GM23338 (cell line): ENCODE measurements around the gene MKX. TPM values are rescaled to one million over a fixed set of nuclear protein-coding genes. Genes with fewer than 3 reads are reported as not detected.

Source experiments
- ATAC-seq: fragments of 200-7000 bp; cut with Tn5 transposase; 3 replicates; pipeline ENCODE4 v1.9.1; 2020
- DNase-seq: peaks from one replicate; pipeline ENCODE4 v3.0.0-alpha.2; 2015; ENCODE audit warnings: low spot score
- H2AFZ ChIP-seq: fragments of 200-600 bp; sonication (generic); 2 replicates; pipeline ENCODE4 v1.8.0; 2016; ENCODE audit warnings: antibody characterized with exemption, mild to moderate bottlenecking, moderate library complexity
- H3F3A ChIP-seq: fragments of 200-600 bp; sonication (generic); replicated peaks from 2 replicates; pipeline ENCODE4 v1.8.0; 2017; ENCODE audit warnings: antibody characterized with exemption, mixed run types, low read depth
- H3K27ac ChIP-seq: fragments of 200-600 bp; sonication (generic); 2 replicates; pipeline ENCODE4 v1.6.1; 2016; ENCODE audit warnings: low read depth
- H3K27me3 ChIP-seq: fragments of 200-600 bp; sonication (generic); 2 replicates; pipeline ENCODE4 v1.8.0; 2016; ENCODE audit warnings: mild to moderate bottlenecking, mixed run types, moderate library complexity; ENCODE audit not compliant: insufficient read depth
- H3K36me3 ChIP-seq: fragments of 200-600 bp; sonication (generic); 2 replicates; pipeline ENCODE4 v1.8.0; 2016; ENCODE audit warnings: mild to moderate bottlenecking; ENCODE audit not compliant: insufficient read depth
- H3K4me1 ChIP-seq: fragments of 200-600 bp; sonication (generic); 2 replicates; pipeline ENCODE4 v1.8.0; 2016; ENCODE audit warnings: mild to moderate bottlenecking, moderate library complexity; ENCODE audit not compliant: insufficient read depth
- H3K4me2 ChIP-seq: fragments of 200-600 bp; sonication (generic); 2 replicates; pipeline ENCODE4 v1.7.1; 2017; ENCODE audit warnings: mixed run types
- H3K4me3 ChIP-seq: fragments of 200-600 bp; sonication (generic); 2 replicates; pipeline ENCODE4 v1.6.1; 2016; ENCODE audit warnings: mixed run types
- H3K79me2 ChIP-seq: fragments of 200-600 bp; sonication (generic); replicated peaks from 2 replicates; pipeline ENCODE4 v1.8.0; 2017; ENCODE audit warnings: mild to moderate bottlenecking; ENCODE audit not compliant: insufficient read depth
- H3K9me2 ChIP-seq: fragments of 200-600 bp; sonication (generic); 2 replicates; pipeline ENCODE4 v1.8.0; 2017; ENCODE audit not compliant: insufficient read depth
- H4K20me1 ChIP-seq: fragments of 200-600 bp; sonication (generic); replicated peaks from 2 replicates; pipeline ENCODE4 v1.8.0; 2017; ENCODE audit warnings: mild to moderate bottlenecking; ENCODE audit not compliant: insufficient read depth
- H3K27ac Mint-ChIP-seq: 2 replicates; pipeline ENCODE4 v1.8.0; 2020; ENCODE audit warnings: inconsistent platforms, mild to moderate bottlenecking, moderate library complexity, mixed read lengths
- H3K27me3 Mint-ChIP-seq: 3 replicates; pipeline ENCODE4 v1.8.0; 2022; ENCODE audit warnings: low read depth, mild to moderate bottlenecking, moderate library complexity, mixed read lengths, inconsistent platforms; ENCODE audit not compliant: insufficient read depth, poor library complexity
- H3K36me3 Mint-ChIP-seq: 3 replicates; pipeline ENCODE4 v1.8.0; 2021; ENCODE audit warnings: low read depth, mild to moderate bottlenecking, inconsistent platforms, moderate library complexity, mixed read lengths
- H3K4me1 Mint-ChIP-seq: 3 replicates; pipeline ENCODE4 v1.8.0; 2020; ENCODE audit warnings: mild to moderate bottlenecking, inconsistent platforms, mixed read lengths
- H3K4me3 Mint-ChIP-seq: 3 replicates; pipeline ENCODE4 v1.8.0; 2021; ENCODE audit warnings: moderate library complexity, mild to moderate bottlenecking, inconsistent platforms, mixed read lengths
- H3K9me3 Mint-ChIP-seq: 3 replicates; pipeline ENCODE4 v1.8.0; 2020; ENCODE audit warnings: moderate library complexity, mild to moderate bottlenecking, inconsistent platforms, mixed read lengths
- NANOG ChIP-seq: IDR thresholded peaks from 2 replicates; pipeline ENCODE4 v1.6.1; 2016; ENCODE audit warnings: antibody characterized with exemption, borderline replicate concordance
- POLR2AphosphoS5 ChIP-seq: IDR thresholded peaks from 2 replicates; pipeline ENCODE4 v1.6.1; 2016; ENCODE audit warnings: antibody characterized with exemption, low read depth
- STAT1 ChIP-seq: IDR thresholded peaks from one replicate; pipeline ENCODE4 v1.6.1; 2016; ENCODE audit warnings: antibody characterized with exemption; ENCODE audit not compliant: unreplicated experiment
- ZNF331 ChIP-seq: fragments of 250-450 bp; sonication (Bioruptor Pico); IDR thresholded peaks from 2 replicates; pipeline ENCODE4 v1.5.0; 2020; ENCODE audit warnings: low read depth, mild to moderate bottlenecking, moderate library complexity
- polyA plus RNA-seq: library from polyadenylated mRNA; unstranded; fragments of >200 nt; fragmentation: Nextera tagmentation; extraction: Ambion mirVana; gene quantifications from 2 replicates; pipeline ENCODE4 v1.2.1, GENCODE V29; 2016
- total RNA-seq: library from RNA; depleted of rRNA; stranded (reverse); fragments of >200 nt; shearing (Covaris generic); gene quantifications from 2 replicates; pipeline ENCODE4 v1.2.3, GENCODE V29; 2014
- TF ChIP-seq, protein P1 (sequence below): fragments of 250-450 bp; sonication (Bioruptor Pico); IDR thresholded peaks from 2 replicates; pipeline ENCODE4 v1.5.0; 2020; ENCODE audit warnings: mild to moderate bottlenecking, moderate library complexity
- TF ChIP-seq, protein P2 (sequence below): IDR thresholded peaks from one replicate; pipeline ENCODE4 v1.6.1; 2018; ENCODE audit warnings: antibody characterized with exemption; ENCODE audit not compliant: unreplicated experiment

The MKX gene
- total and polyA plus RNA-seq, 2 experiments from 2014 or later: 0.66 to 0.97 TPM

DNA sequence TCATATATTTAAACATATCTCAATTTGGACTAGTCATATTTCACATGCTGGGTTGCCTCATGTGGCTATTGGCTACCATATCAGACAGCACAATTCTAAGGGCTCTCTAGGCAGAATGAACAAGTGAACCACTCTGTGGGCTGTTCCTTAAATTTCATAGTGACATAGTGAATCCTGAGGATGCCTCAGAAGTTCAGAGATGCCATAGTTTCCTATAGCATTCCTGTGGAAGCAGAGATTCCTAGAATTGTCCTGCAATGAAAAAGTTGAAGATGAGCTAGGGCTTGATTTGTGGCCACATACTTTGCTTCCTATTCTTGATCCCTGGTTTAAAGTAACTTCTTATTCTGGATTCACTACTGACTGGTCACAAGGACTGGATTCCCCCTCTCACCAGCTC is 35.6 kb downstream of the MKX start:
- no peaks in the 10 kb centered on the region for H3K36me3 Mint-ChIP-seq
- Histone ChIP-seq H3K9me2 (no peaks in the 10 kb centered on the region), H3K27me3 (no peaks in the 10 kb centered on the region), H3K4me2 (no peak overlapping the region), H4K20me1 (no peaks in the 10 kb centered on the region), H3K36me3 (no peaks in the 10 kb centered on the region), H3K27ac (no peak overlapping the region), H3F3A (no peaks in the 10 kb centered on the region), H3K4me3 (no peak overlapping the region), H2AFZ (no peak overlapping the region), H3K79me2 (no peaks in the 10 kb centered on the region), H3K4me1 (no peaks in the 10 kb centered on the region)
- ATAC-seq (no peak), DNase-seq (no peak)
- H3K27ac Mint-ChIP-seq: no peak overlapping the region
- TF ChIP-seq, protein P1, sequence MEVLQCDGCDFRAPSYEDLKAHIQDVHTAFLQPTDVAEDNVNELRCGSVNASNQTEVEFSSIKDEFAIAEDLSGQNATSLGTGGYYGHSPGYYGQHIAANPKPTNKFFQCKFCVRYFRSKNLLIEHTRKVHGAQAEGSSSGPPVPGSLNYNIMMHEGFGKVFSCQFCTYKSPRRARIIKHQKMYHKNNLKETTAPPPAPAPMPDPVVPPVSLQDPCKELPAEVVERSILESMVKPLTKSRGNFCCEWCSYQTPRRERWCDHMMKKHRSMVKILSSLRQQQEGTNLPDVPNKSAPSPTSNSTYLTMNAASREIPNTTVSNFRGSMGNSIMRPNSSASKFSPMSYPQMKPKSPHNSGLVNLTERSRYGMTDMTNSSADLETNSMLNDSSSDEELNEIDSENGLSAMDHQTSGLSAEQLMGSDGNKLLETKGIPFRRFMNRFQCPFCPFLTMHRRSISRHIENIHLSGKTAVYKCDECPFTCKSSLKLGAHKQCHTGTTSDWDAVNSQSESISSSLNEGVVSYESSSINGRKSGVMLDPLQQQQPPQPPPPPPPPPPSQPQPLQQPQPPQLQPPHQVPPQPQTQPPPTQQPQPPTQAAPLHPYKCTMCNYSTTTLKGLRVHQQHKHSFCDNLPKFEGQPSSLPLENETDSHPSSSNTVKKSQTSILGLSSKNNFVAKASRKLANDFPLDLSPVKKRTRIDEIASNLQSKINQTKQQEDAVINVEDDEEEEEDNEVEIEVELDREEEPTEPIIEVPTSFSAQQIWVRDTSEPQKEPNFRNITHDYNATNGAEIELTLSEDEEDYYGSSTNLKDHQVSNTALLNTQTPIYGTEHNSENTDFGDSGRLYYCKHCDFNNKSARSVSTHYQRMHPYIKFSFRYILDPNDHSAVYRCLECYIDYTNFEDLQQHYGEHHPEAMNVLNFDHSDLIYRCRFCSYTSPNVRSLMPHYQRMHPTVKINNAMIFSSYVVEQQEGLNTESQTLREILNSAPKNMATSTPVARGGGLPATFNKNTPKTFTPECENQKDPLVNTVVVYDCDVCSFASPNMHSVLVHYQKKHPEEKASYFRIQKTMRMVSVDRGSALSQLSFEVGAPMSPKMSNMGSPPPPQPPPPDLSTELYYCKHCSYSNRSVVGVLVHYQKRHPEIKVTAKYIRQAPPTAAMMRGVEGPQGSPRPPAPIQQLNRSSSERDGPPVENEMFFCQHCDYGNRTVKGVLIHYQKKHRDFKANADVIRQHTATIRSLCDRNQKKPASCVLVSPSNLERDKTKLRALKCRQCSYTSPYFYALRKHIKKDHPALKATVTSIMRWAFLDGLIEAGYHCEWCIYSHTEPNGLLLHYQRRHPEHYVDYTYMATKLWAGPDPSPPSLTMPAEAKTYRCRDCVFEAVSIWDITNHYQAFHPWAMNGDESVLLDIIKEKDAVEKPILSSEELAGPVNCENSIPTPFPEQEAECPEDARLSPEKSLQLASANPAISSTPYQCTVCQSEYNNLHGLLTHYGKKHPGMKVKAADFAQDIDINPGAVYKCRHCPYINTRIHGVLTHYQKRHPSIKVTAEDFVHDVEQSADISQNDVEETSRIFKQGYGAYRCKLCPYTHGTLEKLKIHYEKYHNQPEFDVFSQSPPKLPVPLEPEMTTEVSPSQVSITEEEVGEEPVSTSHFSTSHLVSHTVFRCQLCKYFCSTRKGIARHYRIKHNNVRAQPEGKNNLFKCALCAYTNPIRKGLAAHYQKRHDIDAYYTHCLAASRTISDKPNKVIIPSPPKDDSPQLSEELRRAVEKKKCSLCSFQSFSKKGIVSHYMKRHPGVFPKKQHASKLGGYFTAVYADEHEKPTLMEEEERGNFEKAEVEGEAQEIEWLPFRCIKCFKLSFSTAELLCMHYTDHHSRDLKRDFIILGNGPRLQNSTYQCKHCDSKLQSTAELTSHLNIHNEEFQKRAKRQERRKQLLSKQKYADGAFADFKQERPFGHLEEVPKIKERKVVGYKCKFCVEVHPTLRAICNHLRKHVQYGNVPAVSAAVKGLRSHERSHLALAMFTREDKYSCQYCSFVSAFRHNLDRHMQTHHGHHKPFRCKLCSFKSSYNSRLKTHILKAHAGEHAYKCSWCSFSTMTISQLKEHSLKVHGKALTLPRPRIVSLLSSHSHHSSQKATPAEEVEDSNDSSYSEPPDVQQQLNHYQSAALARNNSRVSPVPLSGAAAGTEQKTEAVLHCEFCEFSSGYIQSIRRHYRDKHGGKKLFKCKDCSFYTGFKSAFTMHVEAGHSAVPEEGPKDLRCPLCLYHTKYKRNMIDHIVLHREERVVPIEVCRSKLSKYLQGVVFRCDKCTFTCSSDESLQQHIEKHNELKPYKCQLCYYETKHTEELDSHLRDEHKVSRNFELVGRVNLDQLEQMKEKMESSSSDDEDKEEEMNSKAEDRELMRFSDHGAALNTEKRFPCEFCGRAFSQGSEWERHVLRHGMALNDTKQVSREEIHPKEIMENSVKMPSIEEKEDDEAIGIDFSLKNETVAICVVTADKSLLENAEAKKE (CRISPR knock-in tag): no peak
- no peak for TF ChIP-seq ZNF331 (CRISPR knock-in tag)
- TF ChIP-seq POLR2AphosphoS5: no peak
- TF ChIP-seq, protein P2, sequence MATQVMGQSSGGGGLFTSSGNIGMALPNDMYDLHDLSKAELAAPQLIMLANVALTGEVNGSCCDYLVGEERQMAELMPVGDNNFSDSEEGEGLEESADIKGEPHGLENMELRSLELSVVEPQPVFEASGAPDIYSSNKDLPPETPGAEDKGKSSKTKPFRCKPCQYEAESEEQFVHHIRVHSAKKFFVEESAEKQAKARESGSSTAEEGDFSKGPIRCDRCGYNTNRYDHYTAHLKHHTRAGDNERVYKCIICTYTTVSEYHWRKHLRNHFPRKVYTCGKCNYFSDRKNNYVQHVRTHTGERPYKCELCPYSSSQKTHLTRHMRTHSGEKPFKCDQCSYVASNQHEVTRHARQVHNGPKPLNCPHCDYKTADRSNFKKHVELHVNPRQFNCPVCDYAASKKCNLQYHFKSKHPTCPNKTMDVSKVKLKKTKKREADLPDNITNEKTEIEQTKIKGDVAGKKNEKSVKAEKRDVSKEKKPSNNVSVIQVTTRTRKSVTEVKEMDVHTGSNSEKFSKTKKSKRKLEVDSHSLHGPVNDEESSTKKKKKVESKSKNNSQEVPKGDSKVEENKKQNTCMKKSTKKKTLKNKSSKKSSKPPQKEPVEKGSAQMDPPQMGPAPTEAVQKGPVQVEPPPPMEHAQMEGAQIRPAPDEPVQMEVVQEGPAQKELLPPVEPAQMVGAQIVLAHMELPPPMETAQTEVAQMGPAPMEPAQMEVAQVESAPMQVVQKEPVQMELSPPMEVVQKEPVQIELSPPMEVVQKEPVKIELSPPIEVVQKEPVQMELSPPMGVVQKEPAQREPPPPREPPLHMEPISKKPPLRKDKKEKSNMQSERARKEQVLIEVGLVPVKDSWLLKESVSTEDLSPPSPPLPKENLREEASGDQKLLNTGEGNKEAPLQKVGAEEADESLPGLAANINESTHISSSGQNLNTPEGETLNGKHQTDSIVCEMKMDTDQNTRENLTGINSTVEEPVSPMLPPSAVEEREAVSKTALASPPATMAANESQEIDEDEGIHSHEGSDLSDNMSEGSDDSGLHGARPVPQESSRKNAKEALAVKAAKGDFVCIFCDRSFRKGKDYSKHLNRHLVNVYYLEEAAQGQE: no peak
- no peak for TF ChIP-seq STAT1
- no peak for TF ChIP-seq NANOG
- H3K4me1 Mint-ChIP-seq: no peaks in the 10 kb centered on the region
- H3K4me3 Mint-ChIP-seq: no peak overlapping the region
- no peaks in the 10 kb centered on the region for H3K9me3 Mint-ChIP-seq
- H3K27me3 Mint-ChIP-seq: peaks cover 1% of the 10 kb centered on the region
